IMR-90 (cell line): Measurements from ENCODE around the gene LAMA2. TPM values are rescaled to one million over a fixed set of nuclear protein-coding genes. Genes with fewer than 3 reads are reported as not detected.

ENCODE experiments used
- ATAC-seq: fragments of 200-7000 bp; cut with Tn5 transposase; 2 replicates; pipeline ENCODE4 v1.9.1; 2020; ENCODE audit warnings: low read depth, mild to moderate bottlenecking, moderate library complexity
- BruUV-seq: library from RNA; stranded (reverse); fragments of 400-500 nt; replicated peaks from 2 replicates; lab custom pipeline; 2021; lab: Mats Ljungman, UMichigan
- CTCF ChIA-PET: fragments of 300-600 bp; formaldehyde crosslinking; extraction: SDS; loops from one replicate; lab custom pipeline; 2021; ENCODE audit warnings: antibody characterized with exemption; lab: Yijun Ruan, JAX
- POLR2A ChIA-PET: fragments of 300-600 bp; sonication (Branson Sonifier 250); formaldehyde crosslinking; loops from one replicate; lab custom pipeline; 2022; ENCODE audit warnings: antibody characterized with exemption; ENCODE audit not compliant: unreplicated experiment; lab: Charles Lee
- DNase-seq: peaks from one replicate; pipeline ENCODE4 v3.0.0; 2013
- H2AFZ ChIP-seq: replicated peaks from 2 replicates; pipeline ENCODE3; 2013; ENCODE audit warnings: low read length, mild to moderate bottlenecking; ENCODE audit not compliant: poor library complexity
- H2AK5ac ChIP-seq: 2 replicates; pipeline ENCODE4 v1.6.1; 2013; ENCODE audit warnings: low read depth, low read length, inconsistent platforms
- H2AK9ac ChIP-seq: replicated peaks from 2 replicates; pipeline ENCODE3; 2013; ENCODE audit warnings: mild to moderate bottlenecking, low read depth, low read length, moderate library complexity; ENCODE audit not compliant: poor library complexity
- H2BK120ac ChIP-seq: 2 replicates; pipeline ENCODE4 v1.6.1; 2013; ENCODE audit warnings: low read depth, low read length, inconsistent platforms
- H2BK15ac ChIP-seq: 3 replicates; pipeline ENCODE4 v1.6.1; 2013; ENCODE audit warnings: low read depth, low read length, inconsistent platforms
- H2BK20ac ChIP-seq: 2 replicates; pipeline ENCODE4 v1.6.1; 2013; ENCODE audit warnings: low read depth, mild to moderate bottlenecking, inconsistent platforms, low read length, moderate library complexity
- H2BK5ac ChIP-seq: 2 replicates; pipeline ENCODE4 v1.6.1; 2013; ENCODE audit warnings: mild to moderate bottlenecking, low read depth, low read length, inconsistent platforms; ENCODE audit not compliant: poor library complexity, severe bottlenecking
- H3K14ac ChIP-seq: replicated peaks from 2 replicates; pipeline ENCODE4 v1.6.1; 2013; ENCODE audit warnings: low read depth, low read length, inconsistent platforms
- H3K18ac ChIP-seq: 2 replicates; pipeline ENCODE4 v1.6.1; 2013; ENCODE audit warnings: low read depth, low read length, control low read depth
- H3K23ac ChIP-seq: 2 replicates; pipeline ENCODE4 v1.6.1; 2013; ENCODE audit warnings: low read depth, low read length, inconsistent platforms
- H3K27ac ChIP-seq: 2 replicates; pipeline ENCODE4 v1.5.1; 2013; ENCODE audit warnings: mild to moderate bottlenecking, control low read depth, low read length; ENCODE audit not compliant: insufficient read depth
- H3K27me3 ChIP-seq: 2 replicates; pipeline ENCODE4 v1.6.1; 2013; ENCODE audit warnings: low read length; ENCODE audit not compliant: control insufficient read depth, insufficient read depth
- H3K36me3 ChIP-seq: 2 replicates; pipeline ENCODE4 v1.6.1; 2013; ENCODE audit warnings: low read length, mixed read lengths; ENCODE audit not compliant: control insufficient read depth, insufficient read depth
- H3K4ac ChIP-seq: 2 replicates; pipeline ENCODE4 v1.6.1; 2013; ENCODE audit warnings: low read depth, low read length, inconsistent platforms
- H3K4me1 ChIP-seq: 2 replicates; pipeline ENCODE4 v1.6.1; 2013; ENCODE audit warnings: low read length, mixed read lengths; ENCODE audit not compliant: control insufficient read depth, insufficient read depth
- H3K4me2 ChIP-seq: 2 replicates; pipeline ENCODE4 v1.6.1; 2013; ENCODE audit warnings: low read depth, mild to moderate bottlenecking, control low read depth, low read length, moderate library complexity
- H3K4me3 ChIP-seq: 2 replicates; pipeline ENCODE4 v1.5.1; 2013; ENCODE audit warnings: low read depth, mild to moderate bottlenecking, control low read depth, low read length, moderate library complexity; ENCODE audit not compliant: insufficient read depth
- H3K56ac ChIP-seq: 2 replicates; pipeline ENCODE4 v1.6.1; 2013; ENCODE audit warnings: low read length, inconsistent platforms; ENCODE audit not compliant: insufficient read depth; ENCODE audit errors: extremely low read depth
- H3K79me1 ChIP-seq, 2 experiments: 2 replicates each; pipeline ENCODE4 v1.6.1; 2013; ENCODE audit warnings: low read length in 2 of 2, inconsistent platforms in 1 of 2, low read depth in 1 of 2
- H3K9ac ChIP-seq: 2 replicates; pipeline ENCODE4 v1.6.1; 2013; ENCODE audit warnings: low read depth, low read length, control low read depth
- H3K9me1 ChIP-seq: 2 replicates; pipeline ENCODE4 v1.6.1; 2013; ENCODE audit warnings: low read length, inconsistent platforms; ENCODE audit not compliant: insufficient read depth
- H3K9me3 ChIP-seq: 2 replicates; pipeline ENCODE4 v1.6.1; 2013; ENCODE audit warnings: low read length; ENCODE audit not compliant: control insufficient read depth, insufficient read depth
- H4K20me1 ChIP-seq: 2 replicates; pipeline ENCODE4 v1.6.1; 2013; ENCODE audit warnings: low read length, inconsistent platforms; ENCODE audit not compliant: insufficient read depth
- H4K5ac ChIP-seq: 2 replicates; pipeline ENCODE4 v1.6.1; 2013; ENCODE audit warnings: mild to moderate bottlenecking, low read depth, low read length, control low read depth
- H4K8ac ChIP-seq, 2 experiments: 2 replicates each; pipeline ENCODE4 v1.6.1; 2013; ENCODE audit warnings: low read depth in 2 of 2, low read length in 2 of 2, control low read depth in 1 of 2, inconsistent platforms in 1 of 2
- H4K91ac ChIP-seq: 2 replicates; pipeline ENCODE4 v1.6.1; 2013; ENCODE audit warnings: low read depth, low read length, inconsistent platforms; ENCODE audit not compliant: insufficient read depth
- BHLHE40 ChIP-seq: fragments of 150-350 bp; IDR thresholded peaks from 2 replicates; pipeline ENCODE4 v1.6.1; 2016; ENCODE audit warnings: mild to moderate bottlenecking, low read depth, low read length
- NFE2L2 ChIP-seq: fragments of 150-350 bp; IDR thresholded peaks from 2 replicates; pipeline ENCODE4 v1.6.1; 2016; ENCODE audit warnings: low read depth, mild to moderate bottlenecking, low read length
- POLR2A ChIP-seq: IDR thresholded peaks from 2 replicates; pipeline ENCODE4 v1.6.1; 2012; ENCODE audit warnings: mild to moderate bottlenecking, low read depth, low read length
- RAD21 ChIP-seq: IDR thresholded peaks from 2 replicates; pipeline ENCODE4 v1.6.1; 2012; ENCODE audit warnings: low read length, improper control_type of control experiment
- SMC3 ChIP-seq: fragments of 150-350 bp; IDR thresholded peaks from 2 replicates; pipeline ENCODE4 v1.6.1; 2016; ENCODE audit warnings: low read depth, mild to moderate bottlenecking, antibody characterized with exemption, low read length, moderate library complexity
- WGBS, 2 experiments: methylation state at CpG; one replicate each; pipeline versions ENCODE4 v1.1.5 to v1.1.7; 2013; ENCODE audit warnings: missing lambda C conversion rate in 2 of 2; ENCODE audit not compliant: insufficient read length in 1 of 2; ENCODE audit errors: extremely low coverage in 2 of 2; 5-methylcytosine and 5-hydroxymethylcytosine counted together
- dilution Hi-C: fragments of 300-500 bp; cut with HindIII; formaldehyde crosslinking; loops from one replicate; pipeline ENCODE4 v1.14.3; 2018; ENCODE audit warnings: low sequenced_read_pairs; ENCODE audit not compliant: unreplicated experiment
- in situ Hi-C: fragments of 300-500 bp; cut with MboI; formaldehyde crosslinking; loops from 3 replicates; pipeline ENCODE4 v1.14.3; 2019; ENCODE audit warnings: low sequenced_read_pairs, inconsistent platforms, mixed read lengths
- intact Hi-C: fragments of 100-400 bp; cut with micrococcal nuclease; formaldehyde crosslinking; loops from 2 replicates; pipeline ENCODE4 v1.10.0; 2022
- polyA plus RNA-seq, 3 experiments: library from polyadenylated mRNA; depleted of rRNA; stranded (reverse); fragments of >200 nt; gene quantifications; 2 replicates each; pipeline ENCODE4 v1.2.3, GENCODE V29; 2012; ENCODE audit warnings: low replicate concordance in 1 of 3
- total RNA-seq: library from RNA; depleted of rRNA; stranded (reverse); fragments of >200 nt; gene quantifications from 2 replicates; pipeline ENCODE4 v1.2.3, GENCODE V29; 2012
- TF ChIP-seq, protein P1 (sequence below): fragments of 150-350 bp; IDR thresholded peaks from 2 replicates; pipeline ENCODE4 v1.6.1; 2017; ENCODE audit warnings: mild to moderate bottlenecking, antibody characterized with exemption, low read length, low read depth
- TF ChIP-seq, protein P2 (sequence below): conservative IDR thresholded peaks from 2 replicates; pipeline ENCODE4 v1.5.1; 2012; ENCODE audit warnings: mild to moderate bottlenecking, low read depth, low read length, improper control_type of control experiment

LAMA2 gene
- total and polyA plus RNA-seq, 2 of the 4 experiments (the other 2 are of a cell fraction), result 9.9 to 13.3 TPM

DNA sequence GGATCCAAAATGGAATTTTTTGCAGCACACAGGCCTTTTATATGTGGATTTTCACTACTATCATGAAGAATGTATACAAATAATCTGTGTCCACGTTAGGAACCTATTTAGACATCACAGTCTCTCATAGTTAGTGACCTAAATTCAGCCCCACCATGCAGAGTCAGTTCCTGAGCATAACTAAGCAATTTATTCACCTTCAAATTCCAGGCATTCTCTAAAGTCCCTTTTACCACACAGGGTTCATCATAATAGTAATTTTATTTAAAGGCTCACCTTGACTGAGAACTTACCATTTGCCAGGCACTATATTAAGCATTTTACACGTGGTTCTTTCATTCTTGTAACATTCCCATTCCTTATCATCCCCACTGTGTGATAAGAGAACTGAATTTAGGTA lies 473.2 kb downstream of the LAMA2 start:
- Histone ChIP-seq H3K79me1 (no peaks in the 10 kb centered on the region), H3K9ac (no peak overlapping the region), H2AK5ac (no peak overlapping the region), H3K18ac (no peak overlapping the region; the same call in 1 of the 2 replicates), H2AK9ac (no peak overlapping the region), H3K4me2 (no peak overlapping the region), H3K36me3 (no peaks in the 10 kb centered on the region), H4K20me1 (no peaks in the 10 kb centered on the region), H3K4me3 (no peak overlapping the region), H3K23ac (no peak overlapping the region), H2BK120ac (no peak overlapping the region), H4K8ac (no peak overlapping the region), H3K56ac (no peak overlapping the region), H3K27me3 (no peaks in the 10 kb centered on the region), H2BK5ac (no peak overlapping the region), H3K14ac (no peak overlapping the region), H3K27ac (no peak overlapping the region), H4K91ac (no peak overlapping the region), H3K9me3 (no peaks in the 10 kb centered on the region), H3K4me1 (no peaks in the 10 kb centered on the region), H2BK15ac (no peak overlapping the region), H2BK20ac (no peak overlapping the region), H4K5ac (no peak overlapping the region), H3K4ac (no peak overlapping the region), H3K9me1 (no peaks in the 10 kb centered on the region; the same call in 1 of the 2 replicates), H2AFZ (no peak overlapping the region)
- in situ Hi-C loops, result no loop called here
- TF ChIP-seq, protein P1, sequence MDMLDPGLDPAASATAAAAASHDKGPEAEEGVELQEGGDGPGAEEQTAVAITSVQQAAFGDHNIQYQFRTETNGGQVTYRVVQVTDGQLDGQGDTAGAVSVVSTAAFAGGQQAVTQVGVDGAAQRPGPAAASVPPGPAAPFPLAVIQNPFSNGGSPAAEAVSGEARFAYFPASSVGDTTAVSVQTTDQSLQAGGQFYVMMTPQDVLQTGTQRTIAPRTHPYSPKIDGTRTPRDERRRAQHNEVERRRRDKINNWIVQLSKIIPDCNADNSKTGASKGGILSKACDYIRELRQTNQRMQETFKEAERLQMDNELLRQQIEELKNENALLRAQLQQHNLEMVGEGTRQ, result no peak
- TF ChIP-seq, protein P2, sequence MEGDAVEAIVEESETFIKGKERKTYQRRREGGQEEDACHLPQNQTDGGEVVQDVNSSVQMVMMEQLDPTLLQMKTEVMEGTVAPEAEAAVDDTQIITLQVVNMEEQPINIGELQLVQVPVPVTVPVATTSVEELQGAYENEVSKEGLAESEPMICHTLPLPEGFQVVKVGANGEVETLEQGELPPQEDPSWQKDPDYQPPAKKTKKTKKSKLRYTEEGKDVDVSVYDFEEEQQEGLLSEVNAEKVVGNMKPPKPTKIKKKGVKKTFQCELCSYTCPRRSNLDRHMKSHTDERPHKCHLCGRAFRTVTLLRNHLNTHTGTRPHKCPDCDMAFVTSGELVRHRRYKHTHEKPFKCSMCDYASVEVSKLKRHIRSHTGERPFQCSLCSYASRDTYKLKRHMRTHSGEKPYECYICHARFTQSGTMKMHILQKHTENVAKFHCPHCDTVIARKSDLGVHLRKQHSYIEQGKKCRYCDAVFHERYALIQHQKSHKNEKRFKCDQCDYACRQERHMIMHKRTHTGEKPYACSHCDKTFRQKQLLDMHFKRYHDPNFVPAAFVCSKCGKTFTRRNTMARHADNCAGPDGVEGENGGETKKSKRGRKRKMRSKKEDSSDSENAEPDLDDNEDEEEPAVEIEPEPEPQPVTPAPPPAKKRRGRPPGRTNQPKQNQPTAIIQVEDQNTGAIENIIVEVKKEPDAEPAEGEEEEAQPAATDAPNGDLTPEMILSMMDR, result no peak
- TF ChIP-seq POLR2A (no peak), BHLHE40 (no peak), NFE2L2 (no peak), RAD21 (no peak), SMC3 (no peak)
- no CpG with 5 or more reads among the region's 2 CpGs for WGBS, 2 experiments
- CTCF ChIA-PET, result no interaction called here
- intact Hi-C loops, result no loop called here
- no TSS peak for BruUV-seq
- POLR2A ChIA-PET, result no interaction called here
- no peak for ATAC-seq
- no peak for DNase-seq
- dilution Hi-C loops, result no loop called here
